Activated T-cell treated with anti-CD3 and anti-CD28 coated beads, Interleukin-2, amount 50 U/mL, for 4 hours (primary cell): Measurements from ENCODE around the gene SLC2A4RG. TPM values are rescaled to one million over a fixed set of nuclear protein-coding genes. Genes with fewer than 3 reads are reported as not detected.
"Not testable (repeated sequence)": the region's sequence is repeated elsewhere in the genome, so short reads cannot be mapped to it uniquely, and the experiment has no call there.

ENCODE experiments used
- ATAC-seq, 2 donors: fragments of 200-7000 bp; cut with Tn5 transposase; one replicate each; pipeline ENCODE4 v1.10.0; 2021
- DNase-seq: peaks from one replicate; pipeline ENCODE4 v3.0.0-alpha.2; 2020
- H3K27me3 Mint-ChIP-seq: one replicate; pipeline ENCODE4 v1.8.0; 2021; ENCODE audit warnings: low read depth, mixed read lengths
- H3K36me3 Mint-ChIP-seq: one replicate; pipeline ENCODE4 v1.8.0; 2022; ENCODE audit warnings: mixed read lengths; ENCODE audit not compliant: insufficient read depth
- H3K4me1 Mint-ChIP-seq: one replicate; pipeline ENCODE4 v1.8.0; 2021; ENCODE audit warnings: low read depth, mixed read lengths
- H3K4me3 Mint-ChIP-seq: one replicate; pipeline ENCODE4 v1.8.0; 2021; ENCODE audit warnings: mild to moderate bottlenecking, moderate library complexity, mixed read lengths
- H3K9me3 Mint-ChIP-seq: one replicate; pipeline ENCODE4 v1.8.0; 2021; ENCODE audit warnings: mixed read lengths
- total RNA-seq, 3 donors: library from RNA; stranded (reverse); gene quantifications; one replicate each; pipeline ENCODE4 v1.2.1, GENCODE V29; 2021

The SLC2A4RG gene
- total RNA-seq, 3 donors from 2014 or later, result 17.2 to 18.1 (median 17.3) TPM

DNA sequence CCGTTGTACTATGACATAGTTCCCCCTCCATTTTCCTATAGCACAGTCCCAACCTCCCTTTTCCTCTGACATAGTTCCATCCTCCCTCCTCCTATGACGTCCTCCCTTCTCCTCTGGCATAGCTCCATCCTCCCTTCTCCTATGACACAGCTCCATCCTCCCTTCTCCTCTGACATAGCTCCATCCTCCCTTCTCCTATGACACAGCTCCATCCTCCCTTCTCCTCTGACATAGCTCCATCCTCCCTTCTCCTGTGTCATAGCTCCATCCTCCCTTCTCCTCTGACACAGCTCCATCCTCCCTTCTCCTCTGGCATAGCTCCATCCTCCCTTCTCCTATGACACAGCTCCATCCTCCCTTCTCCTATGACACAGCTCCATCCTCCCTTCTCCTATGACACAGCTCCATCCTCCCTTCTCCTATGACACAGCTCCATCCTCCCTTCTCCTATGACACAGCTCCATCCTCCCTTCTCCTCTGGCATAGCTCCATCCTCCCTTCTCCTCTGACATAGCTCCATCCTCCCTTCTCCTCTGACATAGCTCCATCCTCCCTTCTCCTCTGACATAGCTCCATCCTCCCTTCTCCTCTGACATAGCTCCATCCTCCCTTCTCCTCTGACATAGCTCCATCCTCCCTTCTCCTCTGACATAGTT is 16.5 kb upstream of the SLC2A4RG start:
- Mint-ChIP-seq H3K36me3 (peaks cover 31% of the 10 kb centered on the region), H3K4me1 (peaks cover 30% of the 10 kb centered on the region), H3K9me3 (peaks cover 11% of the 10 kb centered on the region)
- not testable (repeated sequence) for ATAC-seq, H3K4me3 Mint-ChIP-seq, DNase-seq, H3K27me3 Mint-ChIP-seq

DNA sequence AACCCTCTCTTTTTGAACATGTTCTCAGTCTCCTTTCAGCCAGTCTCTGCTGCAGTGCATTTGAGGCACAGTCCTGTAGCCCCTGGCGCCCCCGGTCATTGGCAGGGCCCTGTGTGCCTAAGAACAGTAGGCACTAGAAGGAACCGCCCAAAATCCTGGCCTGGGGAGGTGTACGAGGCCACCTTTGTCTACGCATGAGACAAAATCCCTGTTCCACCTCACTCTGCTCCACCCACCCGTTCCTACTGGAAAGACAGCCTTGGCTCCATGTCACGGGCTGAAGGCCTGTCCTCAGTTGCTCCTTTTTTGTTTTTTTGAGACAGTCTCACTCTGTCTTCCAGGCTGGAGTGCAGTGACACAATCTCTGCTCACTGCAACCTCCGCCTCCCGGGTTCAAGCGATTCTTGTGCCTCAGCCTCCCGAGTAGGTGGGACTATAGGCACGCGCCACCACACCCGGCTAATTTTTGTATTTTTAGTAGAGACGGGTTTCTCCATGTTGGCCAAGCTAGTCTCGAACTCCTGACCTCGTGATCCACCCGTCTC is 9.3 kb upstream of the SLC2A4RG start:
- Mint-ChIP-seq H3K36me3 (peaks cover 19% of the 10 kb centered on the region), H3K4me1 (peaks cover 28% of the 10 kb centered on the region)
- ATAC-seq, H3K27me3 Mint-ChIP-seq, DNase-seq, H3K9me3 Mint-ChIP-seq, H3K4me3 Mint-ChIP-seq: not testable (repeated sequence)

- Mint-ChIP-seq H3K4me1 (peaks cover 35% of the 10 kb centered on the region), H3K9me3 (no peaks in the 10 kb centered on the region), H3K36me3 (peaks cover 16% of the 10 kb centered on the region), H3K27me3 (no peaks in the 10 kb centered on the region), H3K4me3 (no peak overlapping the region)
- ATAC-seq (no peak), DNase-seq (no peak)
Observed at GRCh38 chr20:63731410-63731809, 8.2 kb upstream of the SLC2A4RG start.

DNA sequence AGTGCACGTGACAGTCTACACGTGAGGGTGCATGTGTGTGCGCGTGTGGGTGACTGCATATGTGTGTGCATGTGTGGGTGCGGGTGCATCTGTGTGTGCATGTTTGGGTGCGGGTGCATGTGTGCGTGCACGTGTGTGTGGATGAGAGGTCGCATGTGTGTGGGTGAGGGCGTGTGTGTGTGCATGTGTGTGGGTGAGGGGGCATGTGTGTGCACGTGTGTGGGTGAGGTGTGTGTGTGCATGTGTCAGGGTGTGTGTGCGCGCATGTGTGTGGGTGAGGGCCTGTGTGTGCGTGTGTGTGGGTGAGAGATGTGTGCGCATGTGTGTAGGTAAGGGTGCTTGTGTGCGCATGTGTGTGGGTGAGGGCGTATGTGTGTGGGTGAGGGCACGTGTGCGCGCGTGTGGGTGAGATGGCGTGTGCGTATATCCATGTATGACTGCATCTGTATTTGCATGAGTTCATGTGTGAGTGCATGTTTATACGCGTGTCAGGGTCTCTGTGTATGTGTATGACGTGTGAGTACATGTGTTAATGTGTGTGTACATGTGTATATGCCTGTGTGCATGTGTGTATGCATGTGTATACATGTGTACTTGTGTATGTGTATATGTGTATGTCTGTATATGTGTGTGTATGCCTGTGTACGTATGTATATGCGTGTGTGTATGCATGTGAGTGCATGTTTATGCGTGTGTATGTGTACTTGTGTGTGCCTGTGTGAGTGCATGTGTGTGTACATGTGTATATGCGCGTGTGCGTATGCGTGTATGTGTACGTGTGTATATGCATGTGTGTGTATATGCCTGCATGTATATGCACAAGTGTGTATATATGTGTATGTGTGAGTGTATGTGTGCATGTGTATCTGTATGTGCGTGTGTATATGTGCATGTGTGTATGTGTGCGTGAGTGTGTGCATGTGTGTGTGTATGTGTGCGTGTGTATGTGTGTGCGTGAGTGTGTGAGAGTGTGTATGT is 7.2 kb upstream of the SLC2A4RG start:
- Mint-ChIP-seq H3K4me1 (peaks cover 34% of the 10 kb centered on the region), H3K27me3 (no peaks in the 10 kb centered on the region), H3K9me3 (no peaks in the 10 kb centered on the region), H3K36me3 (peaks cover 12% of the 10 kb centered on the region), H3K4me3 (no peak overlapping the region)
- ATAC-seq (no peak), DNase-seq (no peak)

DNA sequence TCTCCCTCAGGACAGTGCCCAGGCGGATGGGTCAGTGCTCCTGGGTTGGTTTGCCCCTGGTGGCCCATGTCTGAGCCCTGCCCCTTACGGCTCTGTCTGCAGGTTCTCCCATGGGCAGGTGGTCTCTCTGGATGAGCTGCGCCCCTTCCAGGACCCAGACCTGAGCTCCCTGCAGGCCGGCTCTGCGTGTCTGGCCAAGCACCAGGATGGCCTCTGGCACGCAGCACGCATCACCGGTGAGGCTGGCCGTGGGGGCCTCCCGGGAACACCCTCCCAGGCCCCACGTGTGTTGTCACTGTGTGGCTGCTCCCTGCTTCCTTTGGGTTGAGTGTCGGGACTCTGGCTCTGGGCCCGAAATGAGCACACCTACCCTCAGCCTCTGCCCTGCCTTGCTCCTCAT is 6.5 kb upstream of the SLC2A4RG start:
- ATAC-seq, result no peak
- DNase-seq, result no peak
- Mint-ChIP-seq H3K4me1 (peaks cover 29% of the 10 kb centered on the region), H3K27me3 (no peaks in the 10 kb centered on the region), H3K36me3 (peaks cover 12% of the 10 kb centered on the region), H3K4me3 (no peak overlapping the region), H3K9me3 (no peaks in the 10 kb centered on the region)

DNA sequence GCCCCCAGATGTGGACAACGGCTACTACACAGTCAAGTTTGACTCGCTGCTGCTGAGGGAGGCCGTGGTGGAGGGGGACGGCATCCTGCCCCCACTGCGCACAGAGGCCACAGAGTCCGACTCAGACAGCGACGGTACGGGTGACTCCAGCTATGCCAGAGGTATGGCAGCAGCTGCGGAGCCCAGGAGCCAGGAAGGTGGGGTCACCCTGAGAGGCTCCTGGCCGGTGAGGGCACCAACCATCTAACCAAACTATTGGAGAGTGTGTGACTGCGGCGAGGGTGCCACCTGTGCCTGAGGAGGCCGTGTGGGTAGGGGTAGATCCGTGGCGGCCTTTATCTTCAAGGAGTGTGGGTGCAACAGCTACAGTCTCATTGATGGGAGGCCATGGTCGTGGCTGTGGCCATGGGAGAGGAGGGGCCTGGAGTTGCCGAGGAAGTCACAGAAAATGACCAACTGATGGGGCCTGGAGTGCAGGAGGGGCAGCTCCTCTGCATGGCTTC is 5.9 kb upstream of the SLC2A4RG start:
- peaks cover 24% of the 10 kb centered on the region for H3K4me1 Mint-ChIP-seq
- peaks cover 10% of the 10 kb centered on the region for H3K36me3 Mint-ChIP-seq
- DNase-seq (no peak), ATAC-seq (no peak)
- no peaks in the 10 kb centered on the region for H3K9me3 Mint-ChIP-seq
- H3K27me3 Mint-ChIP-seq, result no peaks in the 10 kb centered on the region
- no peak overlapping the region for H3K4me3 Mint-ChIP-seq

DNA sequence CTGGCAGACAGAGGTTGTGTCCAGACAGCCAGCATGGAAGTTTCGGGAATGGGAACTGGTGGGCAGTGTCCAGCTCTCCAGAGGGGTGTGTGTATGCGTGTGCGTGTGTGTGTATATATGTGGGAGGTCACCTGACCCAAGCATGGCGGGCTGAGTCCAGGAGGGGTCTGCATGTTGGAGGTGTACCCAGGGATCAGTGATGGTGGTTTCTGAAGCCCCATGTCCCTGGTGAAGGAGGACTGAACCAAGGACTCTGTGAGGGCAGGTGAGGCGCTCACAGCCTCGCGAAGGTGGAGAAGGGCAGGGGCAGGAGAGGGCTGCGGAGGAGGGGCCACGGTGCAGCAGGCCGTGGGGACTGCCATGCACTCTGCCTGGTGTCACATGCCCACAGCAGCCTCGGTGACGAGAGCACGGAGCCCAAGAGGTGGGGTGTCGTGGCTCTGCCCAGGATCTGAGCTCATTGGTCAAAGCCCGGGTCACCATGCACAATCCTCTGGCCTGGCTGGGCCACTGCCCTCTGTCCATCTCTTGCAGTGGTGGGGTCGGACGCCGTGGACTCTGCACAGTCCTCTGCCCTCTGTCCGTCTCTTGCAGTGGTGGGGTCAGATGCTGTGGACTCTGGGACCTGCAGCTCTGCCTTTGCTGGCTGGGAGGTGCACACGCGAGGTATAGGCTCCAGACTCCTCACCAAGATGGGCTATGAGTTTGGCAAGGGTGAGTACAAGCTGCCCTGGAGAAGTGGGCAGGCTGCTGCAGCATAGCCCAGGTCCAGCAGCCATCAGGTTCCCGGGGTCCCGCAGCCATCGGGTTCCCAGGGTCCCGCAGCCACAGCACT is 5.2 kb upstream of the SLC2A4RG start:
- ATAC-seq (no peak), DNase-seq (no peak)
- H3K27me3 Mint-ChIP-seq, result no peaks in the 10 kb centered on the region
- peaks cover 23% of the 10 kb centered on the region for H3K4me1 Mint-ChIP-seq
- no peaks in the 10 kb centered on the region for H3K9me3 Mint-ChIP-seq
- H3K36me3 Mint-ChIP-seq, result peaks cover 9% of the 10 kb centered on the region
- H3K4me3 Mint-ChIP-seq, result no peak overlapping the region

GRCh38 chr20:63734946-63735858 is 4.4 kb upstream of the SLC2A4RG start:
- no peak for ATAC-seq
- H3K4me3 Mint-ChIP-seq, result no peak overlapping the region
- no peaks in the 10 kb centered on the region for H3K27me3 Mint-ChIP-seq
- DNase-seq, result no peak
- H3K36me3 Mint-ChIP-seq, result peaks cover 6% of the 10 kb centered on the region
- H3K4me1 Mint-ChIP-seq, result peaks cover 23% of the 10 kb centered on the region
- H3K9me3 Mint-ChIP-seq, result no peaks in the 10 kb centered on the region

- Mint-ChIP-seq H3K4me3 (peak within 1 kb of the TSS; percentile 77), H3K4me1 (peaks cover 23% of the 10 kb centered on the region), H3K36me3 (peaks cover 6% of the 10 kb centered on the region), H3K27me3 (no peaks in the 10 kb centered on the region), H3K9me3 (no peaks in the 10 kb centered on the region)
- ATAC-seq (peak; percentile 36 to 40), DNase-seq (peak; percentile 62)
Observed at GRCh38 chr20:63735859-63736718, 3.5 kb upstream of the SLC2A4RG start, which contains the start of gene LIME1. LIME1 (plus strand) TSS chr20:63736664; CDS start chr20:63737550, 886 bp downstream.

DNA sequence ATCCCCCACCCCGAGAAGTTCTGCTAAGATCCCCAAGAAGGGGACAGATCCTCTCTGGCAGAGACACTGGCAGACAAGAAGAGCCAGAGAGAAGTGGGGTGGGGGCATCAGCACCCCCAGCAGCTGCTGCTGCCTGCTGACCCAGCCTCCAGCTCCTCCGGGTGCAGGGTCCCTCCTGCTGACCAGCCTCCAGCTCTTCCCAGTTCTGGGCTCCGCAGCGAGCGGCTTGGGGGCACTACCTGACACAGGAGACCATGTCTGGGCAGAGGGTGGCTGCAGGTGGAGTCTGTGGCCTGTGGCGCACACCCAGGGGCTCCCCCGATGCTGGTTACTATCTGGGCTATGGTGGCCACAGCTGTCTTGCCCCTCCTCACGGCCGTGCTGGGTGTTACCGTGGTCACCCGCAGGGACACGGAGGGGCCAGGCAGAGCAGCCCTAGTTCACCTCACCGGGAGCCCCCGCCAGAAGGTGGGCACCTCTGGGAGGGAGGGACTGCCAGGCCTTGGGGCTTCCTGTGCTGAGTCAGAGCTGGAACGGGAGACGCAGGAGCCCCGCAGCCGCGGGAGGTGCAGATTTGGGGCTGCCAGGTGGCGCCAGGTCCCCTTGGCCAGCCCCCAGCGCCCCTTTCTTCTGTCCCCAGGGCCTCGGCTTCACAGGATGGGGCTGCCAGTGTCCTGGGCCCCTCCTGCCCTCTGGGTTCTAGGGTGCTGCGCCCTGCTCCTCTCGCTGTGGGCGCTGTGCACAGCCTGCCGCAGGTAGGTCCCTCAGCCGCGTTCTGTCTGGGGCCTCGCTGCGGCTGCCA is 2.5 kb upstream of the SLC2A4RG start:
- H3K4me3 Mint-ChIP-seq, result peak overlapping the region; percentile 77
- peak; percentile 50 for DNase-seq
- peak; percentile 32 to 39 for ATAC-seq
- H3K4me1 Mint-ChIP-seq, result peaks cover 23% of the 10 kb centered on the region
- no peaks in the 10 kb centered on the region for H3K9me3 Mint-ChIP-seq
- peaks cover 6% of the 10 kb centered on the region for H3K36me3 Mint-ChIP-seq
- no peaks in the 10 kb centered on the region for H3K27me3 Mint-ChIP-seq

DNA sequence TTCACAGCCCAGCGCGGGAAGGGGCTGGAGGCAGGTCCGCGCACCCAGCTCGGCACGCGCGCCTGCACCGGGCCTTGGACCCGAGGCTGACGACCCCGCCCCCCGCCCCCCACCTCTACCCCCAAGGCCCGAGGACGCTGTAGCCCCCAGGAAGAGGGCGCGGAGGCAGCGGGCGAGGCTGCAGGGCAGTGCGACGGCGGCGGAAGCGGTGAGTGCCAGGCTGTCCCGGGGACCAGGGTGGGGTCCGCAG is 2.0 kb upstream of the SLC2A4RG start:
- Mint-ChIP-seq H3K9me3 (no peaks in the 10 kb centered on the region), H3K4me1 (peaks cover 23% of the 10 kb centered on the region), H3K27me3 (no peaks in the 10 kb centered on the region), H3K36me3 (peaks cover 6% of the 10 kb centered on the region), H3K4me3 (peak overlapping the region; percentile 77)
- DNase-seq, result no peak
- ATAC-seq, result no peak
